GM12875 (cell line): ENCODE results near the gene MBP.

Experiments used
- H3K4me3 ChIP-seq: one replicate; pipeline ENCODE4 v1.5.1; 2011; ENCODE audit warnings: low read depth, low read length, control low read depth
- TF ChIP-seq, protein P1 (sequence below): IDR thresholded peaks from 2 replicates; pipeline ENCODE4 v1.5.1; 2011; ENCODE audit warnings: low read depth, mild to moderate bottlenecking, control low read depth, inconsistent platforms, low read length, moderate library complexity, borderline replicate concordance; ENCODE audit not compliant: insufficient read depth

MBP gene

DNA sequence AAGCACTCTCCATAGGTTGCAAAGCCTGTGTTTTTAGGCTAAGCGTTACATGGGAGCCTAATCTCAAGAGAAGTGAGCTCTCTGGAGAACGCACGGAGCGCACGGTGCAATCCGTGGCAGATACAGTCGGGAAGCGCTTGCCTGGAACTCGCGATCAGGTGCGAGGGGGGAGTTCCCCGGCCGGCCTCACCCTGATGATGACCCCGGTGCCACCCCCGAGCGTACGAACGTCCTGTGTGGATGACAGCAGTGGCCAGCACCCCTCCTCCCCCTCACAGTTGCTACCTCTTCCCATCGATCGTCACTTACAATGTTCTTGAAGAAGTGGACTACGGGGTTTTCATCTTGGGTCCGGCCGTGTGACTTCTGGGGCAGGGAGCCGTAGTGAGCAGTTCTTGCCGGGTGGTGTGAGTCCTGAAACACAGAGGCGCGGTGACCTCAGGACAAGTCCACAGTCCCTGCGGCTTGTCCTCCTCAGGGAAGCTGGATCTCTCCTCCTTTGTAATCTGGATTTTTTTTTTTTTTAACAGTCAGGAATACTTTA, 142.9 kb downstream of the MBP start:
- H3K4me3 ChIP-seq, result no peak overlapping the region
- TF ChIP-seq, protein P1, sequence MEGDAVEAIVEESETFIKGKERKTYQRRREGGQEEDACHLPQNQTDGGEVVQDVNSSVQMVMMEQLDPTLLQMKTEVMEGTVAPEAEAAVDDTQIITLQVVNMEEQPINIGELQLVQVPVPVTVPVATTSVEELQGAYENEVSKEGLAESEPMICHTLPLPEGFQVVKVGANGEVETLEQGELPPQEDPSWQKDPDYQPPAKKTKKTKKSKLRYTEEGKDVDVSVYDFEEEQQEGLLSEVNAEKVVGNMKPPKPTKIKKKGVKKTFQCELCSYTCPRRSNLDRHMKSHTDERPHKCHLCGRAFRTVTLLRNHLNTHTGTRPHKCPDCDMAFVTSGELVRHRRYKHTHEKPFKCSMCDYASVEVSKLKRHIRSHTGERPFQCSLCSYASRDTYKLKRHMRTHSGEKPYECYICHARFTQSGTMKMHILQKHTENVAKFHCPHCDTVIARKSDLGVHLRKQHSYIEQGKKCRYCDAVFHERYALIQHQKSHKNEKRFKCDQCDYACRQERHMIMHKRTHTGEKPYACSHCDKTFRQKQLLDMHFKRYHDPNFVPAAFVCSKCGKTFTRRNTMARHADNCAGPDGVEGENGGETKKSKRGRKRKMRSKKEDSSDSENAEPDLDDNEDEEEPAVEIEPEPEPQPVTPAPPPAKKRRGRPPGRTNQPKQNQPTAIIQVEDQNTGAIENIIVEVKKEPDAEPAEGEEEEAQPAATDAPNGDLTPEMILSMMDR, result no peak

DNA sequence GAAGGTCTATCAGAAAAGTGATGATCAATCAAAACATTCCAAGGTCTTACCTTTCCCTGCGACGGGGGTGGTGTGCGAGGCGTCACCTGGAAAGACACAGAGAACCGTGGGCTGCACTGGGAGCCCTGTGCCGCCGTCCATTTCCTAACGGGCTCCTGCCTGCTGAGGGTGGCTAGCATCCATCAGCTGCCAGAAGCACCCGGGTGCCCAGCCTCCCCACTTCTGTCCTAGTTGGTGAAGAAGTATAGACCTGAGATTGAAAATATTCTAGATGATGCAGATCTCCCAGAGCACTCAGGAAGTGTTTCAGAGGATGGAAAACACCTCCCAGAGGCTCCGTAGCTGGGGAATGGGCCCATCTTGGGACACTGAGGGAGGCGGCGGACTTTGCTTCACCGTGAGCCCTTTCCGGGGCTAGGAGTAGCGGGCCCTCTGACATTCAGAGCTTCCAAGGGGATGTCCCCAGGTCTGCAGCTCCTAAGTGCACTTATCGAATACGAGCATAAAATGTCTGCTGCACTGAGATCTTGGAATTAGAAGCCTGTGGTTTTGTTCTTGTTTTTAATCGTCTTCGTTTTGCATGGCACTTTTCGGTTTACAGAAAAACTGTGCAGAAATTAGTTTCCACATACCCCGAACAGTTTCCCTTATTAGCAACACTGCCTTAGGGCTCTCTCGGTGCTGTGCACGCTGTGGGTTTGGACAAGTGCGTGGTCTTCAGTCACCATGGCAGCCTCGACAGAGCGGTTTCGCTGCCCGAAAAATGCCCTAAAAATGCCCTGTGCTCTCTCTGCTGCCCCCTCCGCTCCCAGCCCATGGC, 143.5 kb downstream of the MBP start:
- H3K4me3 ChIP-seq, result no peak overlapping the region
- TF ChIP-seq, protein P1, result no peak

DNA sequence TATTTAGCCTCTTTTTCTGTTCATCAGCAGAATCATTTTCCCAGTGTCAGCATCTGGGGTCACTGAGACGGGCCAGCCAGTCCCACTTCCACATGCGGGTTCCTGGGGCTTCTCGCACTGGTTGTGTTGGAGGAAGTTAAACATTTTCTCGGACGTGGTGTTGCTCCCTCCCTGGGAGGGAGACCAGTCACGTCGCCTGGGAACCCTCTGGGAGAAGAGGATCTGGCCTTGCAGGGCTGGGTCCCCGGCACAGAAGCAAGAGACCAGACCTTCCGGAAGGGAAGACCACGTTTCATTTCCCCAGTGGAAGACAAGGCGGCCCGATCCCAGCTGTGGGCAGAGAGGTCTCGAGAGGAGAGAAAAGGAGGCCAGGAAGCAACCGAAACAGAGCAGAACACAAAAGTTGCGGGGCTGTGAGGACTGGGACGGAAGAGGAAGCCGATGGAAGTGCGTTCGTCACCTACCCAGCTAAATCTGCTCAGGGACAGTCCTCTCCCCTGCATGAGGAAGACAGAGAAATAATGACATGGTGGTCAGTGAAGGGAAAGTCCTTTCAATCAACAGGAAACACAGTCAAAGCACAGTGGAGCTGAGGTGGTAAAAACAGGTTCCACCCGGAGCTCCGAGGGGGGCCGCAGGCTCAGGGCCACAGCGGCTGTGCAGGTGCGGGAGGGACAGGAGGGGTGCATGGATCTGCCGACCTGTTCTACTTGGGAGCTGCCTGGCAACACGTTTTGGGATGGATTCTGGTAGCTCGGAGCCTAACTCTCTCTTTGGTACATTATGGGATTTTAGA, 144.4 kb downstream of the MBP start:
- TF ChIP-seq, protein P1, result no peak

DNA sequence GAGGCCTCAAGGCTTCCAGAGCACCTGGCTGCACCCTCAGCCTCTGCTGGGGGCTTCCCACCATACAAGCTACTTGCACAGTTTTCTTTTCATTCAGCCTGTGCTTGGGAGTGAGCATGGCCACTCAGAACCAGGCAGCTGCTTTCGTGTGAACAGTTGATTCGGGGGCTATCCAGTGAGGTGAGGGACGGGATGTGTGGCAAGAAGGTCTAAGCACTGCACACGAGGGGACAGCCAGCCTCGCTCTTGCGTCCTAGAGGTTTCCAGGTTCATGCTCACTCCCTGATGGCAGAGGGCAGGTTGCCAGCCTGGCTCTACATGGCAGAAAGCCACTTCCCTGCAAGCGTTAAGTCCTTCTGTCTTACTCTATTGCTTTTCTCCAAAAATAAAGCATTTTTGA, 146.2 kb downstream of the MBP start:
- H3K4me3 ChIP-seq, result no peak overlapping the region
- TF ChIP-seq, protein P1, result no peak

More for the DNA sequence above, 144.4 kb downstream of the MBP start:
- no peak overlapping the region for H3K4me3 ChIP-seq

DNA sequence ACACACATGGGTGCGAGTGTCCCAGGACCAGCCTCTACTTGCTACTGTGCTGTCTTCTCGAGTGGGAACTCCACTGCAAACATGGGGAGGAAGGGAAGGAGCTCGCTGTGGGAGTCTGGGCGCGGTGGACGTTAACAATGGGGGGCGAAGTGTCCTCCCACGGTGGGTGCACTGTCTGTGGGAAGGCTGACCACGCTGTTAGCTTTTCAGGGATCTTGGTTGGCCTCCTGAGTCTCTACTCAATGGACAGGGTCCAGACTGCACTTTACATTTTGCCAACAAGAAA, 146.7 kb downstream of the MBP start:
- TF ChIP-seq, protein P1, result no peak
- H3K4me3 ChIP-seq, result no peak overlapping the region

DNA sequence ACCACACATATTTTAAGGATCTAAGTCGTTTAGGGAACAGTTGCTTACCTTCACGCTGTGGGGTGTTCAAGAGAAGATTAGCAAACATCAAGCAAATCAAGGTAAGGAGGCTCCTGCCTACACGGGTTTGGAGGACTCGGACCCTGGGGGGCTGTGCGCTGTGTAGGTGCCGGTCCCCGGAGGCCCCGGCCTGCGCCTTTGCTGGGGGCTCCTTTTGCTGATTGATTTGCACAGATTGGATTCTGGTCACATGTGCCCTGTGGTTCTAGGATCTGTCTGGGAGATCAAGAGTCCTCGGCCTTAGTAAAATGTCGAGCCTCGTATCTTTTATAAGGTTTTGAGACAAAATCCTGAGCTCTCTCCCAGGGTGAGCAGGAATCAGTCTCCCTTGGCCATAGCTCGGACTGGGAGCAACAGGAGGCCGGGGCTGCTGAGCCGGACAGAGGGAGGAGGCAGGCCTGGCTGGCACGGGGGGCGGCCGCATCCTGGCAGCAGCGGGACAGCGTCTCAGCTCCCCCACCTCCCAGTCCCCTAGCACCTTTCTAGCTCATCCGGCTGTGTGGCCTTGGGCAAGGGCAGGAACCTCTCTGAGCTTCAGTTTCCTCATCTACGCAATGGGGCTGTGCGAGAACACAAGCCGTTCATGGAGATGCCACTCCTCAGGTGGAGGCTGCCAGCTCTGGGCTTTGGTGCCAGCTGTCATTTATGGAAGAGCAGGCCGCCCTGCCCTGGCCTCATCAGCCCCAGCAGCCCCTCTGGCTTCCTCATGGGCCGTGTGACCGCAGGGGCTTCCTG, 147.2 kb downstream of the MBP start:
- TF ChIP-seq, protein P1, result no peak
- H3K4me3 ChIP-seq, result no peak overlapping the region
